SK-N-MC (cell line): Measurements from ENCODE around the gene MYH14.

ENCODE experiments used
- DNase-seq: peaks from one replicate; pipeline ENCODE4 v3.0.0-alpha.2; 2011; ENCODE audit warnings: low read depth, low spot score
- H3K27ac ChIP-seq: fragments of 200-600 bp; sonication (generic); 2 replicates; pipeline ENCODE4 v1.5.1; 2016; ENCODE audit warnings: mixed run types
- H3K36me3 ChIP-seq: fragments of 200-600 bp; sonication (generic); 2 replicates; pipeline ENCODE4 v1.6.1; 2017; ENCODE audit warnings: antibody characterized with exemption, low read length, mixed read lengths; ENCODE audit not compliant: insufficient read depth
- H3K4me3 ChIP-seq: fragments of 200-600 bp; sonication (generic); 2 replicates; pipeline ENCODE4 v1.5.1; 2016
- H3K9ac ChIP-seq: fragments of 200-600 bp; sonication (generic); 2 replicates; pipeline ENCODE4 v1.8.0; 2017; ENCODE audit warnings: mixed run types, mixed read lengths; ENCODE audit not compliant: insufficient read length
- H3K9me3 ChIP-seq: fragments of 200-600 bp; sonication (generic); 2 replicates; pipeline ENCODE4 v1.6.1; 2017; ENCODE audit warnings: low read depth, mild to moderate bottlenecking, antibody characterized with exemption, low read length, moderate library complexity, mixed read lengths
- EZH2 ChIP-seq: fragments of 200-600 bp; sonication (generic); IDR thresholded peaks from one replicate; pipeline ENCODE4 v1.6.1; 2017; ENCODE audit warnings: antibody characterized with exemption
- FOXP2 ChIP-seq: optimal IDR thresholded peaks from 2 replicates; pipeline ENCODE3; 2011; ENCODE audit warnings: mild to moderate bottlenecking, moderate library complexity; ENCODE audit not compliant: insufficient read depth; ENCODE audit errors: extremely low read length, control extremely low read depth
- POLR2AphosphoS5 ChIP-seq: IDR thresholded peaks from 2 replicates; pipeline ENCODE4 v1.6.1; 2012; ENCODE audit warnings: mild to moderate bottlenecking, low read depth, low read length, borderline replicate concordance

The MYH14 gene

GRCh38 chr19:50323782-50324133 lies 120.3 kb downstream of the MYH14 start:
- Histone ChIP-seq H3K27ac (no peak overlapping the region), H3K9ac (no peak overlapping the region), H3K4me3 (no peak overlapping the region), H3K36me3 (no peaks in the 10 kb centered on the region), H3K9me3 (no peaks in the 10 kb centered on the region)
- DNase-seq: no peak
- TF ChIP-seq EZH2 (no peak), FOXP2 (no peak), POLR2AphosphoS5 (no peak)

GRCh38 chr19:50324331-50324730 lies 120.9 kb downstream of the MYH14 start:
- H3K9ac ChIP-seq: no peak overlapping the region
- H3K36me3 ChIP-seq: no peaks in the 10 kb centered on the region
- TF ChIP-seq FOXP2 (no peak), EZH2 (no peak), POLR2AphosphoS5 (no peak)
- DNase-seq: no peak
- H3K4me3 ChIP-seq: no peak overlapping the region
- H3K27ac ChIP-seq: no peak overlapping the region
- no peaks in the 10 kb centered on the region for H3K9me3 ChIP-seq

- Histone ChIP-seq H3K27ac (no peak overlapping the region), H3K36me3 (no peaks in the 10 kb centered on the region), H3K9me3 (no peaks in the 10 kb centered on the region), H3K9ac (no peak overlapping the region), H3K4me3 (no peak overlapping the region; the same call in 1 of the 2 replicates)
- TF ChIP-seq EZH2 (no peak), FOXP2 (no peak), POLR2AphosphoS5 (no peak)
- no peak for DNase-seq
Observed at GRCh38 chr19:50325310-50326100, 122.1 kb downstream of the MYH14 start.

GRCh38 chr19:50326101-50326664 lies 122.8 kb downstream of the MYH14 start:
- no peak overlapping the region for H3K4me3 ChIP-seq
- no peak for DNase-seq
- H3K36me3 ChIP-seq: no peaks in the 10 kb centered on the region
- H3K27ac ChIP-seq: no peak overlapping the region
- no peak overlapping the region for H3K9ac ChIP-seq
- H3K9me3 ChIP-seq: no peaks in the 10 kb centered on the region
- TF ChIP-seq FOXP2 (no peak), POLR2AphosphoS5 (no peak), EZH2 (no peak)

GRCh38 chr19:50327013-50327412 lies 123.6 kb downstream of the MYH14 start:
- no peaks in the 10 kb centered on the region for H3K9me3 ChIP-seq
- DNase-seq: no peak
- H3K36me3 ChIP-seq: no peaks in the 10 kb centered on the region
- no peak overlapping the region for H3K9ac ChIP-seq
- no peak for TF ChIP-seq FOXP2
- no peak for TF ChIP-seq EZH2
- no peak for TF ChIP-seq POLR2AphosphoS5
- H3K27ac ChIP-seq: no peak overlapping the region
- H3K4me3 ChIP-seq: no peak overlapping the region

GRCh38 chr19:50327461-50328223 lies 124.2 kb downstream of the MYH14 start:
- Histone ChIP-seq H3K9me3 (no peaks in the 10 kb centered on the region), H3K9ac (no peak overlapping the region), H3K27ac (no peak overlapping the region), H3K36me3 (no peaks in the 10 kb centered on the region), H3K4me3 (no peak overlapping the region)
- no peak for DNase-seq
- TF ChIP-seq EZH2 (no peak), FOXP2 (no peak), POLR2AphosphoS5 (no peak)

- peak overlapping the region; percentile 54; the same call in 1 of the 2 replicates for H3K4me3 ChIP-seq
- no peak overlapping the region for H3K27ac ChIP-seq
- H3K9me3 ChIP-seq: no peaks in the 10 kb centered on the region
- H3K36me3 ChIP-seq: no peaks in the 10 kb centered on the region
- no peak for TF ChIP-seq POLR2AphosphoS5
- no peak for TF ChIP-seq FOXP2
- TF ChIP-seq EZH2: no peak
- no peak for DNase-seq
- no peak overlapping the region for H3K9ac ChIP-seq
Observed at GRCh38 chr19:50328224-50328872, 124.9 kb downstream of the MYH14 start.

GRCh38 chr19:50328873-50329145 lies 125.4 kb downstream of the MYH14 start:
- Histone ChIP-seq H3K27ac (no peak overlapping the region), H3K36me3 (no peaks in the 10 kb centered on the region), H3K9ac (no peak overlapping the region), H3K9me3 (no peaks in the 10 kb centered on the region), H3K4me3 (no peak overlapping the region)
- TF ChIP-seq FOXP2 (no peak), EZH2 (no peak), POLR2AphosphoS5 (no peak)
- DNase-seq: no peak
